Endothelial cell of umbilical vein (primary cell): ENCODE data around the gene SLC33A1. TPM values are rescaled to one million over a fixed set of nuclear protein-coding genes. Genes with fewer than 3 reads are reported as not detected.

Source experiments
- BruUV-seq: library from RNA; stranded (reverse); fragments of 400-500 nt; replicated peaks from 2 replicates; lab custom pipeline; 2021; lab: Mats Ljungman, UMichigan
- CTCF ChIA-PET: fragments of 300-600, 350-600 bp; sonication (Branson Sonifier 250); formaldehyde crosslinking; loops from one replicate; lab custom pipeline; 2021; ENCODE audit warnings: antibody characterized with exemption, inconsistent platforms; lab: Charles Lee
- POLR2A ChIA-PET: fragments of 300-600, 350-600 bp; sonication (Branson Sonifier 250); formaldehyde crosslinking; loops from one replicate; lab custom pipeline; 2021; ENCODE audit warnings: antibody characterized with exemption, inconsistent platforms; lab: Charles Lee
- DNase-seq: peaks from one replicate; pipeline ENCODE4 v3.0.0-alpha.2; 2011; ENCODE audit warnings: low read depth, low spot score
- FAIRE-seq: peaks from 2 replicates; lab custom pipeline; 2011; peaks lifted over from hg19 to GRCh38; lab: Jason Lieb, UNC
- H2AFZ ChIP-seq: 2 replicates; pipeline ENCODE4 v1.6.0; 2012; ENCODE audit warnings: low read depth, low read length, control low read depth, inconsistent platforms
- H3K27ac ChIP-seq: 2 replicates; pipeline ENCODE4 v1.5.1; 2011; ENCODE audit warnings: low read depth, mild to moderate bottlenecking, control low read depth, low read length, moderate library complexity; ENCODE audit not compliant: insufficient read depth
- H3K27me3 ChIP-seq, 2 experiments: 2 replicates each; pipeline versions ENCODE4 v1.6.0 to v1.6.1; 2011; ENCODE audit warnings: low read length in 2 of 2, mixed read lengths in 1 of 2; ENCODE audit not compliant: control insufficient read depth in 2 of 2, insufficient read depth in 2 of 2
- H3K36me3 ChIP-seq, 2 experiments: 2 replicates in 1 of 2; 3 replicates in 1 of 2; pipeline ENCODE4 v1.5.1; 2011; ENCODE audit warnings: low read length in 2 of 2, mild to moderate bottlenecking in 1 of 2, moderate library complexity in 1 of 2; ENCODE audit not compliant: control insufficient read depth in 2 of 2, insufficient read depth in 2 of 2; ENCODE audit errors: extremely low read depth in 1 of 2
- H3K4me1 ChIP-seq: 3 replicates; pipeline ENCODE4 v1.5.1; 2011; ENCODE audit warnings: mild to moderate bottlenecking, low read length; ENCODE audit not compliant: control insufficient read depth, insufficient read depth; ENCODE audit errors: extremely low read depth
- H3K4me2 ChIP-seq: 2 replicates; pipeline ENCODE4 v1.6.1; 2011; ENCODE audit warnings: low read length, control low read depth, mixed read lengths; ENCODE audit not compliant: insufficient read depth
- H3K4me3 ChIP-seq, 3 experiments: fragments of 200-600 bp in 1 of 3; sonication (generic), shearing (Covaris generic) in 1 of 3; replicated peaks in 1 of 3; 2 replicates each; pipeline ENCODE4 v1.5.1; 2011 to 2016; ENCODE audit warnings: control low read depth in 3 of 3, low read length in 3 of 3, mild to moderate bottlenecking in 2 of 3, inconsistent platforms in 1 of 3, low read depth in 1 of 3, moderate library complexity in 1 of 3; ENCODE audit not compliant: insufficient read depth in 1 of 3
- H3K79me2 ChIP-seq: 2 replicates; pipeline ENCODE4 v1.6.0; 2012; ENCODE audit warnings: low read length, inconsistent platforms; ENCODE audit not compliant: control insufficient read depth, insufficient read depth
- H3K9ac ChIP-seq: replicated peaks from 2 replicates; pipeline ENCODE3; 2011; ENCODE audit warnings: low read length, control low read depth; ENCODE audit not compliant: insufficient read depth; ENCODE audit errors: extremely low read depth
- H3K9me1 ChIP-seq: replicated peaks from 3 replicates; pipeline ENCODE4 v1.6.0; 2011; ENCODE audit warnings: mild to moderate bottlenecking, low read length; ENCODE audit not compliant: control insufficient read depth, insufficient read depth; ENCODE audit errors: extremely low read depth
- H3K9me3 ChIP-seq: replicated peaks from 2 replicates; pipeline ENCODE4 v1.5.1; 2012; ENCODE audit warnings: low read length, inconsistent platforms; ENCODE audit not compliant: control insufficient read depth, insufficient read depth
- H4K20me1 ChIP-seq: replicated peaks from 2 replicates; pipeline ENCODE3; 2011; ENCODE audit warnings: mild to moderate bottlenecking, low read length; ENCODE audit not compliant: control insufficient read depth, insufficient read depth; ENCODE audit errors: extremely low read depth
- EZH2 ChIP-seq: IDR thresholded peaks from 2 replicates; pipeline ENCODE4 v1.6.1; 2012; ENCODE audit warnings: borderline replicate concordance, low read depth, mild to moderate bottlenecking, moderate library complexity, low read length, inconsistent platforms; ENCODE audit not compliant: severe bottlenecking
- FOS ChIP-seq: IDR thresholded peaks from 2 replicates; pipeline ENCODE4 v1.6.1; 2011; ENCODE audit warnings: mild to moderate bottlenecking, low read length, moderate library complexity, borderline replicate concordance; ENCODE audit not compliant: insufficient read depth
- GATA2 ChIP-seq: IDR thresholded peaks from 2 replicates; pipeline ENCODE4 v1.7.0; 2011; ENCODE audit warnings: low read depth, mild to moderate bottlenecking, moderate library complexity, mixed read lengths, low read length; ENCODE audit not compliant: insufficient read length, insufficient read depth
- JUN ChIP-seq: IDR thresholded peaks from 2 replicates; pipeline ENCODE4 v1.6.1; 2011; ENCODE audit warnings: borderline replicate concordance, low read depth; ENCODE audit not compliant: insufficient read length, insufficient read depth
- MYC ChIP-seq: IDR thresholded peaks from one replicate; pipeline ENCODE4 v1.6.1; 2011; ENCODE audit warnings: mild to moderate bottlenecking, low read depth, low read length
- POLR2A ChIP-seq: IDR thresholded peaks from 2 replicates; pipeline ENCODE4 v1.6.1; 2012; ENCODE audit warnings: low read depth, mild to moderate bottlenecking, control low read depth, low read length
- POLR2AphosphoS5 ChIP-seq: IDR thresholded peaks from 2 replicates; pipeline ENCODE4 v1.6.1; 2012; ENCODE audit warnings: low read depth, mild to moderate bottlenecking, control low read depth, low read length, moderate library complexity; ENCODE audit not compliant: insufficient read depth
- dilution Hi-C: fragments of 300-500 bp; cut with MboI; formaldehyde crosslinking; loops from one replicate; pipeline ENCODE4 v1.15.0; 2019; ENCODE audit warnings: low sequenced_read_pairs; ENCODE audit not compliant: extremely low pct_ligation_motif_present
- intact Hi-C: fragments of 100-400 bp; cut with micrococcal nuclease; formaldehyde crosslinking; loops from one replicate; pipeline ENCODE4 v1.10.0; 2022
- polyA plus RNA-seq, 4 experiments: library from polyadenylated mRNA; depleted of rRNA in 3 of 4; stranded (reverse) in 3 of 4; unstranded in 1 of 4; fragments of >200 nt; gene quantifications; 2 replicates each; pipeline versions ENCODE4 v1.2.1 to v1.2.3, GENCODE V29; 2011 to 2012; ENCODE audit warnings: missing spikeins in 1 of 4
- total RNA-seq: library from RNA; stranded (reverse); gene quantifications from 2 replicates; pipeline ENCODE4 v1.2.3, GENCODE V29; 2021
- TF ChIP-seq, protein P1 (sequence below): IDR thresholded peaks from 2 replicates; pipeline ENCODE4 v1.6.1; 2011; ENCODE audit not compliant: insufficient read depth, insufficient read length
- TF ChIP-seq, protein P2 (sequence below), 2 donors: IDR thresholded peaks; 1 replicate in 1 of 2; 2 replicates in 1 of 2; pipeline ENCODE4 v1.5.1; 2011; ENCODE audit warnings: low read length in 2 of 2, mild to moderate bottlenecking in 2 of 2, moderate library complexity in 2 of 2, control low read depth in 1 of 2, inconsistent platforms in 1 of 2, low read depth in 1 of 2; ENCODE audit not compliant: insufficient read depth in 1 of 2; ENCODE audit errors: extremely low read depth in 1 of 2

The SLC33A1 gene
- total and polyA plus RNA-seq, 2 donors (not counting 3 experiments of a cell fraction or from before 2014, with no cell fraction given) = 28.4 to 30.3 TPM

DNA sequence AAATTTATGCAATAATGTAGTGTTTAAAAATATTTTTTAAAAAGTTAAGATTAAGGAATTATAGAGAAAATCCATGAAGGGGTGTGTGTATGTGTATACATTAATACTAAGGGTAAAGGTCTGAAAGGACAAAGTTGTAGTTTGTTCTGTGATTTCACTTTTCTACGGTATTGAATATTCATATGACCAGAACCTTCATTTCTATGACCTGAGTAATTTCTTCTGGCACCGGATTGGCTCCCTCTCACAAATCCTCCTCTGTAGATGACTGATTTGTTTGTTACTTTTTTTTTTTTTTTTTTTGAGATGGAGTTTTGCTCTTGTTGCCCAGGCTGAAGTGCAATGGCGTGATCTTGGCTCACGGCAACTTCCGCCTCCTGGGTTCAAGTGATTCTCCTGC is 37.1 kb upstream of the SLC33A1 start:
- Histone ChIP-seq H3K36me3 (peaks cover 0 to 5% of the 10 kb centered on the region in 2 experiments), H3K27ac (no peak overlapping the region), H3K9me3 (no peaks in the 10 kb centered on the region), H2AFZ (no peak overlapping the region), H3K79me2 (peaks cover 63% of the 10 kb centered on the region), H3K4me1 (peaks cover 13% of the 10 kb centered on the region), H3K4me3 (no peak overlapping the region), H4K20me1 (peaks cover 2% of the 10 kb centered on the region), H3K9me1 (no peaks in the 10 kb centered on the region), H3K4me2 (no peak overlapping the region), H3K27me3 (no peaks in the 10 kb centered on the region), H3K9ac (no peak overlapping the region)
- FAIRE-seq (no peak), DNase-seq (no peak)
- CTCF ChIA-PET = no interaction called here
- intact Hi-C loops (loop anchor here (2.0 to 5.0 kb wide), 2 partner anchors 37 to 84 kb away; partner anchors contain the start of genes C3orf33 and SLC33A1), dilution Hi-C loops (no loop called here)
- POLR2A ChIA-PET = interaction anchor here (0.6 kb wide), 1 partner anchor 12 kb away, joined by 4 read pairs; no protein-coding TSS in a partner anchor
- BruUV-seq = no TSS peak
- no peak for TF ChIP-seq POLR2A
- no peak for TF ChIP-seq JUN
- TF ChIP-seq POLR2AphosphoS5 = no peak
- TF ChIP-seq, protein P1, sequence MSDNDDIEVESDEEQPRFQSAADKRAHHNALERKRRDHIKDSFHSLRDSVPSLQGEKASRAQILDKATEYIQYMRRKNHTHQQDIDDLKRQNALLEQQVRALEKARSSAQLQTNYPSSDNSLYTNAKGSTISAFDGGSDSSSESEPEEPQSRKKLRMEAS = no peak
- TF ChIP-seq, protein P2, sequence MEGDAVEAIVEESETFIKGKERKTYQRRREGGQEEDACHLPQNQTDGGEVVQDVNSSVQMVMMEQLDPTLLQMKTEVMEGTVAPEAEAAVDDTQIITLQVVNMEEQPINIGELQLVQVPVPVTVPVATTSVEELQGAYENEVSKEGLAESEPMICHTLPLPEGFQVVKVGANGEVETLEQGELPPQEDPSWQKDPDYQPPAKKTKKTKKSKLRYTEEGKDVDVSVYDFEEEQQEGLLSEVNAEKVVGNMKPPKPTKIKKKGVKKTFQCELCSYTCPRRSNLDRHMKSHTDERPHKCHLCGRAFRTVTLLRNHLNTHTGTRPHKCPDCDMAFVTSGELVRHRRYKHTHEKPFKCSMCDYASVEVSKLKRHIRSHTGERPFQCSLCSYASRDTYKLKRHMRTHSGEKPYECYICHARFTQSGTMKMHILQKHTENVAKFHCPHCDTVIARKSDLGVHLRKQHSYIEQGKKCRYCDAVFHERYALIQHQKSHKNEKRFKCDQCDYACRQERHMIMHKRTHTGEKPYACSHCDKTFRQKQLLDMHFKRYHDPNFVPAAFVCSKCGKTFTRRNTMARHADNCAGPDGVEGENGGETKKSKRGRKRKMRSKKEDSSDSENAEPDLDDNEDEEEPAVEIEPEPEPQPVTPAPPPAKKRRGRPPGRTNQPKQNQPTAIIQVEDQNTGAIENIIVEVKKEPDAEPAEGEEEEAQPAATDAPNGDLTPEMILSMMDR (IDR thresholded peaks at IDR 0.05; ENCODE audit: extremely low read depth in 1 of 2, insufficient read depth in 1 of 2, low read depth in 1 of 2, low read length in 2 of 2) = no peak
- TF ChIP-seq FOS = no peak
- TF ChIP-seq EZH2 = no peak
- TF ChIP-seq GATA2 = no peak
- TF ChIP-seq MYC = no peak
